ENCODE results near the gene CYRIA.

The CYRIA gene

DNA sequence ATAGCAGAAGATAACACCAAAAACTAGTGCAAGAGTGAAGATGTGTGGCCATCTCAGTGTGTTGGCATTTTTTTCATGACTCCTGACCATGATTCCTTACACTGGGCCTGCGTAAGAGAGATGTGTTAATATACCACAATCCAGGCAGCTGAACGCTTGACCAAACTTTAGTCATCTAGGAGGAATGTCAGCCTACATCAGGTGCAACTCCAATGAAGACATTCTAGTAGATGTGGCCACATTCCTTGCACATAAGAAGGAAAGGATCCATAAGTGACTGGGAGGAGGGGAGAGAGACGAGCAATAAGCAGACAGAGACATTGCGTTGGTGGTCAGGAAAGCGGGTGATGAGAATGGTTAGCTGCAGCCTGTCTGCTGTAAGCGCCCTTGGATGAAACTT lies 42.6 kb downstream of the CYRIA start:
- WGBS, 2 experiments = 93 to 97% methylated on average over 6 of the region's 6 CpGs
- Histone ChIP-seq H3K27ac (ENCODE audit: insufficient read depth, low read depth, low read length, poor library complexity, severe bottlenecking) (no peak overlapping the region), H3K4me1 (ENCODE audit: control insufficient read depth, insufficient read depth, low read length) (peaks cover 10% of the 10 kb centered on the region), H3K36me3 (ENCODE audit: control insufficient read depth, insufficient read depth, low read length) (no peaks in the 10 kb centered on the region), H3K4me3 (ENCODE audit: insufficient read depth, low read depth, low read length) (no peak overlapping the region), H3K9me3 (ENCODE audit: control insufficient read depth, low read length) (no peaks in the 10 kb centered on the region), H3K27me3 (ENCODE audit: control insufficient read depth, insufficient read depth, low read length, poor library complexity, severe bottlenecking) (no peaks in the 10 kb centered on the region)

DNA sequence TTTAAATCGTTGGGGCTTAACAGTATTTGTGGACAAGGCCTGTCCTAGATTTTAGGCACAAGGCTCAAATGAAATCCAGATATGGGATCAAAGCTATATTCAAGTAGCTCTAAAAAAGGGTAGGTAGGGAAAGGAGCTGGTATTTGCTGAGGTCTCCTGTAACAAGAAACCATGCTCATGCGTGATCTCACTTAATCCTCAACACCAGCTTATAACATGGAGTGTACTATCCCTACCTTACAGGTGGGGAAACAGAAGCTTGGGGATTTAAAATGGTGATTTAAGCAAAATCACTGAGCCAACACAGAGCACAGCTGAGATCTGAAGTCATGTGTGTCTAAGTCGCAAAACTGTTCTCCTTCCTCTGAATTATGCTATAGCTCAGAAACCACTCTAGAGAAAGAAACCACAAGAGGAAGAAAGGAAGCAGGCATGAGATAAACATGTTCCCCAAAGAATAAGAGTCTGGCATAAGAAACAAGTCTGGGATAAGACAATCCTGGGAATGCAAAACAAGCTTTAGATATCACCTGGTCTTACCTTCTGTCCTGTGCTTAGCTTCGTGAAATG lies 43.1 kb downstream of the CYRIA start:
- Histone ChIP-seq H3K27me3 (ENCODE audit: control insufficient read depth, insufficient read depth, low read length, poor library complexity, severe bottlenecking) (no peaks in the 10 kb centered on the region), H3K4me3 (ENCODE audit: insufficient read depth, low read depth, low read length) (no peak overlapping the region), H3K36me3 (ENCODE audit: control insufficient read depth, insufficient read depth, low read length) (no peaks in the 10 kb centered on the region), H3K27ac (ENCODE audit: insufficient read depth, low read depth, low read length, poor library complexity, severe bottlenecking) (no peak overlapping the region), H3K9me3 (ENCODE audit: control insufficient read depth, low read length) (no peaks in the 10 kb centered on the region), H3K4me1 (ENCODE audit: control insufficient read depth, insufficient read depth, low read length) (peaks cover 10% of the 10 kb centered on the region)
- 87 to 94% methylated on average over 3 to 4 of the region's 4 CpGs for WGBS, 2 experiments

DNA sequence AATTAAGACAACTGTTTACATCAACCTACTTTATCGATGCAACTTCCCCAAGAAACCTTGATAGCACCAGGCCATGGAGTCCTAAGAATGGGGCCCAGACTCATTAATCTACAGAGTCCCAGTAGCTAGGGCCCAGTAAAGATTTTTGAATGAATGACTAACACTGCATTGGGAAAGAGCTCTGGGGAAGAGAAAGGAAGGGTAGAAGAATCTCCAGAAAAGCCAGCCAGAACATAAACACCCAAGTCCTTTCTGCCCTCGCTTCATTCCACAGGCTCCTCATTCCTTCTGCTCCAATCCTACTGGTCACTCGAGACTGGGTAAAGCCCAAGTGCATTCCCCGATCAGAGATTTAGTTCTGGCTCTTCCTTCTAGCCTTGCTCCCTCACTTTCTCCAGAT lies 44.3 kb downstream of the CYRIA start:
- 92 to 93% methylated on average over 4 of the region's 4 CpGs for WGBS, 2 experiments
- no peak overlapping the region for H3K4me3 ChIP-seq (ENCODE audit: insufficient read depth, low read depth, low read length)
- H3K36me3 ChIP-seq (ENCODE audit: control insufficient read depth, insufficient read depth, low read length) = no peaks in the 10 kb centered on the region

DNA sequence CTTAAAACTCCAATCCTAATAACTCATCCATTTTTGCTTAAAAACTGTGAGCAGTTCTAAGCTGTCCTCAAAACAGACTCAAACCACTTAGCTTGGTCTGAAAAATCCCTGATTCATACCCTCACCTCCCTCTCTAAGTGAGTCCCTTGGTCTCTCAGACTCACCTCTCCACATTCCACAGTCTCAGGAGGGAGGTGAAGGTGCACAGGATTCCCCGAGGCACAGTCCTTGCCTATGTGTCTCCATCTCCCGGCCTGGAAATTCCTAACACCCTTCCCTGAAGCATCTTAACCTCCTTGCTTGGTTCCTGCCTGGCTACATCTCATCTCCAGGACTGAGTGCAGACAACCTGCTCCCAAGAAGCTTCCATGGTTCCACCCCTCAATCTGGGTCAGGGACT lies 45.0 kb downstream of the CYRIA start:
- no peaks in the 10 kb centered on the region for H3K36me3 ChIP-seq (ENCODE audit: control insufficient read depth, insufficient read depth, low read length)
- no peak overlapping the region for H3K27ac ChIP-seq (ENCODE audit: insufficient read depth, low read depth, low read length, poor library complexity, severe bottlenecking)

More for the DNA sequence above, 44.3 kb downstream of the CYRIA start:
- Histone ChIP-seq H3K9me3 (ENCODE audit: control insufficient read depth, low read length) (no peaks in the 10 kb centered on the region), H3K27ac (ENCODE audit: insufficient read depth, low read depth, low read length, poor library complexity, severe bottlenecking) (no peak overlapping the region), H3K27me3 (ENCODE audit: control insufficient read depth, insufficient read depth, low read length, poor library complexity, severe bottlenecking) (no peaks in the 10 kb centered on the region), H3K4me1 (ENCODE audit: control insufficient read depth, insufficient read depth, low read length) (peaks cover 10% of the 10 kb centered on the region)

DNA sequence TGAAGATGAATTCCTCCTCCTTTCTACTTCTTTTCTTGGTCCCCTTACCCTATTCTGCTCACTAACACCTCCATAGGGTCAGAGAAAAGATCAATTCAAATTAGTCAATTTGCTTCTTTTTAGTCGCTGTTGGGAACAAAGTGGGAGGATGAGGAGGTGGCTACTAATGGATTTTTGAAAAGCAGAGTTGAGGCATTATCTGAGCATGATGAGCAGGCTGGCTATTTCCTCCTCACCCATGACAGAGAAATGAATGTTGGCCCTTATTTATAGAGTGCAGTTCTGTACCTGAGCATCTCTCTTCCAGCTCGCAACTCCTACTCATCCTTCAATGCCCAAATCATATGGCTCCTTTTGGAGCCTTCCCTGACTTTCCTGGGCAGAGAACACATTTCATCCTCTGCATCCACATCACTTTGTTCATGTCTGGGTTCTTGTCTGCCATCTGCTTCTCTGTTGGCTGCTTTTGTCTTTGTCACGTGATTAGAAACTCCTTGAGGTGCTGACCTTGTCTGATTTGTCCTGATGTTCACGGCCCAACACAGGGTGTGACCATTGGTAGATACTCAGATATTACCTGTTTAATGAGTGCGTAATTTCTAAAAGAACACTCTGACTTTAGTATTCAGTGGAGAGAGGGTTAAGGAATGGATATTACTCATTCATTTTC lies 45.9 kb downstream of the CYRIA start:
- H3K9me3 ChIP-seq (ENCODE audit: control insufficient read depth, low read length) = no peaks in the 10 kb centered on the region
- WGBS, 2 experiments = 92 to 93% methylated on average over 5 of the region's 5 CpGs
- H3K27ac ChIP-seq (ENCODE audit: insufficient read depth, low read depth, low read length, poor library complexity, severe bottlenecking) = no peak overlapping the region
- H3K4me1 ChIP-seq (ENCODE audit: control insufficient read depth, insufficient read depth, low read length) = no peaks in the 10 kb centered on the region
- H3K36me3 ChIP-seq (ENCODE audit: control insufficient read depth, insufficient read depth, low read length) = no peaks in the 10 kb centered on the region
- no peaks in the 10 kb centered on the region for H3K27me3 ChIP-seq (ENCODE audit: control insufficient read depth, insufficient read depth, low read length, poor library complexity, severe bottlenecking)
- H3K4me3 ChIP-seq (ENCODE audit: insufficient read depth, low read depth, low read length) = no peak overlapping the region

More for the DNA sequence above, 45.0 kb downstream of the CYRIA start:
- Histone ChIP-seq H3K27me3 (ENCODE audit: control insufficient read depth, insufficient read depth, low read length, poor library complexity, severe bottlenecking) (no peaks in the 10 kb centered on the region), H3K4me3 (ENCODE audit: insufficient read depth, low read depth, low read length) (no peak overlapping the region), H3K4me1 (ENCODE audit: control insufficient read depth, insufficient read depth, low read length) (peaks cover 7% of the 10 kb centered on the region), H3K9me3 (ENCODE audit: control insufficient read depth, low read length) (no peaks in the 10 kb centered on the region)
- 88 to 95% methylated on average over 2 of the region's 2 CpGs for WGBS, 2 experiments

DNA sequence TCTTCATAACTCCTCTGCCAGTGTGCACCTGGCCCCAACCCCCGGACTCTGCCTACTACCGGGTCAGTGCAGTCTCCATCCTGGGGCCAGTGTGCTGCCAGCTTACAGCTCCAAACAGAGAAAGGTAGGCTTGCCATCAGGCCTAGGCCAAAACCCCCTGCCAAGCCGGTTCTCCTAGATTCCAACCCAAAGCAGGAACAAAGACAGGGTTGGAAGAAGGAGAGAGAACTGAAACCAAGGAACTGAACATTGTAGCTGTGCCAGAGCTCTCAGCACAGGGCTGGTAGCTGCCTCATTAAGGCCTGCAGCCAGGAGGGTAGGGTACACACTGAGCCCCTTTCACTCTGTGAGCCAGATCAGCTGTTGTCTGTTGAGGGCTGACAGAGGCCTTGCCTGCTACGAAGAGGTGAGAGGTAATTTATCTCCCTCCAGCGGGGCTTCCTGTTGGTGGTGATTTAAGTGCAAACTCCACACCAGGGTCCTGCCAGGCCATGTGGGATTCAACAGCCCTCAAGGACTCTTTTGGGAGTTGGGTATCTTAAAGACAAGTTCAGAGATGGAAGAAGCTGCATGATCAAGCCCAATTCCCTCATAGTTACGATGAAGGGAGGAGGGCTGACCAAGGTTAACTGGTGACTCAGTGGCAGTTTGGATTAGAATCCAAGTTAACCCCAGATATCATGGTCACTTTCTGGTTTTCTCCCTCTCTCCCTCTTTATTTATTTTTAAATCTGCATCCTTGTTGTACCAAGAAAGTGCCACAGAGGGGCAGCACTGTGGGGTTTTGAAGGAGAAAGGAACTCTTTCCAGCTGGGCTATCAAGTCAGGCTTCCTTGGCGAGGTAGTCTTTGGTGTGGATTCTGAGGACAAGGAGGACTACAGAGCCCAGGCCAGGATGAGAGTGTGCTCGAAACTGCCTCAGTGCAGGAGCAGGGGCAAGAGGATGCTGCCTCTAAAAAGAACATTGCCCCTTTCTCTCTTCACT lies 48.1 kb downstream of the CYRIA start:
- 77 to 78% methylated on average over 8 of the region's 8 CpGs for WGBS, 2 experiments
- Histone ChIP-seq H3K27me3 (ENCODE audit: control insufficient read depth, insufficient read depth, low read length, poor library complexity, severe bottlenecking) (no peaks in the 10 kb centered on the region), H3K4me3 (ENCODE audit: insufficient read depth, low read depth, low read length) (no peak overlapping the region), H3K27ac (ENCODE audit: insufficient read depth, low read depth, low read length, poor library complexity, severe bottlenecking) (no peak overlapping the region), H3K4me1 (ENCODE audit: control insufficient read depth, insufficient read depth, low read length) (no peaks in the 10 kb centered on the region), H3K9me3 (ENCODE audit: control insufficient read depth, low read length) (no peaks in the 10 kb centered on the region), H3K36me3 (ENCODE audit: control insufficient read depth, insufficient read depth, low read length) (no peaks in the 10 kb centered on the region)

Measured in ectodermal cell (in vitro differentiated cells).